Thyroid gland (tissue), 4 donors: ENCODE results near the gene TSPAN17. TPM values are rescaled to one million over a fixed set of nuclear protein-coding genes. Genes with fewer than 3 reads are reported as not detected.
"Not testable (repeated sequence)": the region's sequence is repeated elsewhere in the genome, so short reads cannot be mapped to it uniquely, and the experiment has no call there.

ENCODE experiments used
- DNase-seq, 2 donors: peaks; one replicate each; pipeline ENCODE4 v3.0.0-alpha.2; 2019
- H3K27ac ChIP-seq, 3 donors: fragments of 200-600 bp; sonication (generic); 1 replicate in 2 of 3; 2 replicates in 1 of 3; pipeline ENCODE4 v1.5.1; 2016 to 2019; ENCODE audit warnings: mild to moderate bottlenecking in 1 of 3, moderate library complexity in 1 of 3
- H3K27me3 ChIP-seq: fragments of 200-600 bp; sonication (generic); one replicate; pipeline ENCODE4 v1.5.1; 2019
- H3K36me3 ChIP-seq, 2 donors: fragments of 200-600 bp; sonication (generic); one replicate each; pipeline ENCODE4 v1.5.1; 2016 to 2019
- H3K4me1 ChIP-seq, 2 donors: fragments of 200-600 bp; sonication (generic); one replicate each; pipeline ENCODE4 v1.5.1; 2017 to 2019
- H3K4me3 ChIP-seq, 3 donors: fragments of 200-600 bp; sonication (generic); replicated peaks in 1 of 3; 1 replicate in 2 of 3; 2 replicates in 1 of 3; pipeline ENCODE4 v1.5.1; 2016; ENCODE audit warnings: mild to moderate bottlenecking in 1 of 3
- H3K9me3 ChIP-seq: fragments of 200-600 bp; sonication (generic); one replicate; pipeline ENCODE4 v1.5.1; 2017
- CTCF ChIP-seq, 6 experiments: fragments of 200-600 bp in 3 of 6; fragments of 450-650 bp in 3 of 6; sonication (generic) in 3 of 6; IDR thresholded peaks; one replicate each; pipeline ENCODE4 v1.5.1; 2016 to 2019; ENCODE audit warnings: antibody characterized with exemption in 6 of 6, mild to moderate bottlenecking in 2 of 6, inconsistent platforms in 1 of 6, moderate library complexity in 1 of 6
- POLR2A ChIP-seq, 2 donors: fragments of 450-650 bp; IDR thresholded peaks; one replicate each; pipeline ENCODE4 v1.6.1; 2017; ENCODE audit warnings: antibody characterized with exemption in 2 of 2, mild to moderate bottlenecking in 2 of 2, moderate library complexity in 1 of 2
- WGBS, 2 donors: methylation state at CpG; one replicate each; pipeline ENCODE4 v1.1.5; 2017; 5-methylcytosine and 5-hydroxymethylcytosine counted together
- intact Hi-C: fragments of 100-400 bp; cut with DNase I; formaldehyde crosslinking; loops from one replicate; pipeline ENCODE4 v1.15.1; 2023
- total RNA-seq, 4 donors: library from RNA; depleted of rRNA; stranded (reverse); fragments of >200 nt; gene quantifications; one replicate each; pipeline ENCODE4 v1.2.3, GENCODE V29; 2016

The TSPAN17 gene
- total RNA-seq, result 10 to 100 TPM; 18.9 to 24.7 (median 21.0) TPM

DNA sequence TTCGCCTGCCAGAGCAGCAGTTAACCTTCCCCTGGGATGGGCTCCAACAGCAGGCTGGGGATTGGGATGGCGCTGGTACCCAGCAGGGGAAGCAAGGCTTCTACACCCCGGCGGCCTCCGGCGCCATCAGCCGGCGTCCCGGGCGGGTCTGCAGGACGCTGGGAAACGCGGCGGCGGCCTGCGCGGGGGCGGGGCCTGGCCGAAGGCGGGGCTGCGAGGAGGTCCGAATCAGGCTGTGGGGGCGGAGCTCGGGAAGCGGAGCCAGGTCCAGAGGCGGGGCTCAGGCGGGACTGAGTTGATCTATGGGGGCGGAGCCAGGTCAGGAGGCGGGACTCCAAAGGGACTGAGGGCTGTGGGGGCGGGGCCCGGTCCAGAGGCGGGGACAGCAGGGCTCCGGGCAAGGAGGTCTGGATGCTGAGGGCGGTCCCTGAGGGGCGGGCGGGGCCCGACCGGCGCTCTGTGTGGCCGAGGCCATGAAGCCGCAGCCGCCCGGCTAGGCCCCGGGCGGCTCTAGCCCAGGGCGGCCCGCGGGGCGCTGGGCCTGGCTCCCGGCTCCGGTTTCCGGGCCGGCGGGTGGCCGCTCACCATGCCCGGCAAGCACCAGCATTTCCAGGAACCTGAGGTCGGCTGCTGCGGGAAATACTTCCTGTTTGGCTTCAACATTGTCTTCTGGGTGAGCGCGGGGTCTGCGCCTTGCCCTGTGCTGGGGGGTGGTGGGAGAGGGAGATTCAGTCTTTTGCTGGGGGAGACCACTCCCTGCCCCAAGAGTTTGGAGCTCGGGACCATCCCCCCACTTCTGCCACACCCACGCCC lies at the start of gene TSPAN17:
TSS of gene TSPAN17 (plus strand) at position 455 of the 813 bp plus-strand sequence. CDS start at position 587, 132 bp downstream.
- peaks cover 12 to 17% of the 10 kb centered on the region in 2 donors for H3K4me1 ChIP-seq

DNA sequence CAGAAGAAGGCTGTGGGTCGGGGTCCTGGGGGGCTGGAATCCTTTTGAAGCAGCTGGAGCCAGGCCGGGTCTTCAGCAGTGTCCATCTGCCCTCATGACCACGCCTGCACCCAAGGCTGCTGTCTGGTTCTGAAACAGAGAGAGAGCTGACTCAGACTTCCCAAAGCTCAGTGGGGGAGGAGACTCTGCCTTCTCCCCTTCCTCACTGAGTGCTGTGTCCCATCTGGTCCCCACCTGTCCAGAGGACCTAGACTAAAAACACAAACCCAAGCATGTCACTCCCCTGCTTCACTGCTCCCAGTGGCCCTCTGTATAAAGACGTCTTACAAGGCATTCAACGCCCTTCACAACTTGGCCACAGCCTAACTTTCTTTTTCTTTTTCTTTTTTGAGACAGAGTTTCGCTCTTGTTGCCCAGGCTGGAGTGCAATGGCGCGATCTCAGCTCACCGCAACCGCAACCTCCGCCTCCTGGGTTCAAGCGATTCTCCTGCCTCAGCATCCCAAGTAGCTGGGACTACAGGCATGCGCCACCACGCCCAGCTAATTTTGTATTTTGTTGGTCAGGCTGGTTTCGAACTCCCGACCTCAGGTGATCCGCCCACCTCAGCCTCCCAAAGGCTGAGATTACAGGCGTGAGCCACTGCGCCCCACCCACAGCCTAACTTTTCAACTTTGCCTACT lies 47.4 kb upstream of the TSPAN17 start:
- H3K4me1 ChIP-seq, H3K4me3 ChIP-seq, intact Hi-C loops, H3K27me3 ChIP-seq, H3K36me3 ChIP-seq, H3K27ac ChIP-seq, DNase-seq, H3K9me3 ChIP-seq: not testable (repeated sequence)
- WGBS, 2 donors, result 91 to 97% methylated on average over 17 to 18 of the region's 19 CpGs

More for the DNA sequence above, at the start of gene TSPAN17:
- H3K4me3 ChIP-seq, result peak within 1 kb of the TSS; percentile 26 to 89 (median 43)
- intact Hi-C loops, result loop anchor here (10.0 kb wide), 1 partner anchor 202 kb away; the partner anchor contains the start of gene FAF2
- TF ChIP-seq CTCF (IDR thresholded peaks at IDR 0.05) (peak in 3 of 6 experiments; percentile 18 to 35 (median 27)), POLR2A (IDR thresholded peaks at IDR 0.05) (peak in 1 of 2 donors; percentile 67)
- H3K9me3 ChIP-seq, result no peaks in the 10 kb centered on the region
- peak within 1 kb of the TSS in 2 of 3 donors; percentile 43 to 61 for H3K27ac ChIP-seq
- WGBS, 2 donors, result 1% methylated on average over 25 of the region's 63 CpGs; no CpG with 5 or more reads in 1 of the 2 donors
- peak; percentile 100 for DNase-seq
- no peaks in the 10 kb centered on the region for H3K27me3 ChIP-seq
- no peaks in the 10 kb centered on the region for H3K36me3 ChIP-seq

GRCh38 chr5:176601901-176602482 lies 45.3 kb upstream of the TSPAN17 start:
- no peaks in the 10 kb centered on the region for H3K27me3 ChIP-seq
- WGBS, 2 donors, result 73 to 77% methylated on average over 12 of the region's 12 CpGs
- DNase-seq, result no peak
- H3K36me3 ChIP-seq, result no peaks in the 10 kb centered on the region
- no peaks in the 10 kb centered on the region for H3K9me3 ChIP-seq
- intact Hi-C loops, result no loop called here
- TF ChIP-seq CTCF (IDR thresholded peaks at IDR 0.05), result no peak
- TF ChIP-seq POLR2A (IDR thresholded peaks at IDR 0.05), result no peak
- H3K27ac ChIP-seq, result no peak overlapping the region
- H3K4me1 ChIP-seq, result no peaks in the 10 kb centered on the region
- H3K4me3 ChIP-seq, result no peak overlapping the region

GRCh38 chr5:176603091-176603490 lies 44.2 kb upstream of the TSPAN17 start:
- DNase-seq, result no peak
- intact Hi-C loops, result no loop called here
- H3K27ac ChIP-seq, result no peak overlapping the region
- TF ChIP-seq POLR2A (IDR thresholded peaks at IDR 0.05), result no peak
- TF ChIP-seq CTCF (IDR thresholded peaks at IDR 0.05), result no peak
- no peaks in the 10 kb centered on the region for H3K4me1 ChIP-seq
- H3K27me3 ChIP-seq, result no peaks in the 10 kb centered on the region
- H3K4me3 ChIP-seq, result no peak overlapping the region
- WGBS, 2 donors, result 19 to 33% methylated on average over 2 of the region's 2 CpGs
- no peaks in the 10 kb centered on the region for H3K36me3 ChIP-seq
- H3K9me3 ChIP-seq, result no peaks in the 10 kb centered on the region

DNA sequence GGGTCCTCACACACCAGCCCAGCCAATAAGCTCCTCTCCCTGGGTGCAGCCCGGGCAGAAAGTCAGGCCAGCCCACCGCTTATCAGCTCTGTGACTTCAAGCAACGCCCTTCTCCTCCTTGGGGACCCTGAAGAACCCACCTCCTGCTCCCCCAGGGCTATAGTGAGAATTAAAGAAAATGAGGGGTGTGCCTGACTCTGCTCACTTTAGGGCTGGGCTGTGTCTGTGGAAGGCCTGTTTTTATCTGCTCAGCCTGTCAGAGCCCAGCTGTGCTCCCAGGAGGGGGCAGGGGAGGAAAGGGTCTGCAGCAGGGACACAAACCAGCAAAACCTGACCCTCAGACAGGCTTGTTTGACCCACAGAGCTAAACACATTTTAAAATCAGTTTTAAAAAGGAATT lies 41.3 kb upstream of the TSPAN17 start:
- Histone ChIP-seq H3K9me3 (no peaks in the 10 kb centered on the region), H3K36me3 (no peaks in the 10 kb centered on the region), H3K4me1 (peaks cover 0 to 10% of the 10 kb centered on the region in 2 donors), H3K27ac (no peak overlapping the region), H3K4me3 (no peak overlapping the region), H3K27me3 (peaks cover 6% of the 10 kb centered on the region)
- 65 to 71% methylated on average over 3 of the region's 3 CpGs for WGBS, 2 donors
- TF ChIP-seq CTCF (IDR thresholded peaks at IDR 0.05), result no peak
- no peak for TF ChIP-seq POLR2A (IDR thresholded peaks at IDR 0.05)
- no peak for DNase-seq
- intact Hi-C loops, result no loop called here
